ENCODE measurements around the gene WTAP.
A peak's percentile ranks its signal among the peaks of the same experiment; 100 is the strongest.
"Not testable (repeated sequence)": the region's sequence is repeated elsewhere in the genome, so short reads cannot be mapped to it uniquely, and the experiment has no call there.

The WTAP gene

DNA sequence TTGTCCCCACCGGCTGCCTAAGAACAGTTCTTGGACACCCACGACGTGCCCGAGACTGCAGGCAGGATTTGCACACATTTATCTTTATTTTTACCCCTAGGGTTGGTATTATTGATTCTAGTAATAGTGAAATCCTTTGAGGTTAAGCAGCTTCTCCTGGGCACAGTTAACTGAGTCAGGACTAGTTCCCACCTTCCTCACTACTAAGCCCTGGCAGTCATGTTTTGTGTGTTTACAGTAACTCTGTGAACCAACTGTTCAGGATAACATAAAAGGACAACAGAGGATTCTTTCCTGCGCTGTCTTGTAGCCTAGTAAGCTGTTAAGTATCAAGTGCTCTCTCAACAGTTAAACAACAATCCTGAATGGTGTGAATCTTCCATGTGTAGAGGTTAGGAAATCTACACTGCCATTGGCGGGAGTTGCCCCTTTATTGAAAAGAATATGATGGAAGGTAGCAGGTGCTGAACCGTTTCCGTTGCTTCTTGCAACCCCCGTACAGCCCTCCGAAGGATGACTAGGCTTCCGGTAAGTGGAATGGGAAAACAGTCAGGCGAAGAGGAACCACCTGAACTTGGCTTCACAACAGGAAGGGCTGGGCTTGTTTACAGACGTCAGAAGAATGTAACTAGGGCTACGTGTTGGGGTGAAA is 33.3 kb upstream of the WTAP start:
- DNase-seq (ENCODE audit: low read depth), result peak; percentile 82
- no peak for TF ChIP-seq CTCF (IDR thresholded peaks at IDR 0.05; ENCODE audit: insufficient read depth, low read depth, low read length, missing control alignments)
- H3K4me3 ChIP-seq (ENCODE audit: low read length), result peak overlapping the region; percentile 63

GRCh38 chr6:159695984-159696383 is 31.3 kb upstream of the WTAP start:
- peak; percentile 16 for DNase-seq (ENCODE audit: low read depth)

DNA sequence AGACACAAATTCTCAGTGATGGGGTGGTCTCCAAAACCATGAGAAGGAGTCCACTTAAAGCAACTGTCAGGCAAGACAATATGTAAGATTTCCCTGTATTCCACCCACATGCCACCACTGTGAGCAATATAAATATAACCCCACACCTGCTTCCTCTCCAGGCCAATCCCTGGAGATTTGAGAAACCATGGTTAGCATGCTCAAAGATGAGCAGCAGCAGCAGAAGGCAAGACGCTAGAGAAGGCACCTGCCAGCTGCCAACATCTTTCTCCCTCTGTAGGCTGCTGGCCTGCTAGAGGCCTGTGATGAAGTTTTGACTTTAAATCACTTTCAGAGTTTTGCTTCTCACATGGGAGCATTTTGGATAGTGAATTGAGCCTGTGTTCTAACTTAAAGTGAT is 26.3 kb upstream of the WTAP start:
- H3K4me3 ChIP-seq (ENCODE audit: low read length), result no peak overlapping the region
- DNase-seq (ENCODE audit: low read depth), result peak; percentile 36
- no peak for TF ChIP-seq CTCF (IDR thresholded peaks at IDR 0.05; ENCODE audit: insufficient read depth, low read depth, low read length, missing control alignments)

More at GRCh38 chr6:159695984-159696383, 31.3 kb upstream of the WTAP start:
- no peak overlapping the region for H3K4me3 ChIP-seq (ENCODE audit: low read length)
- no peak for TF ChIP-seq CTCF (IDR thresholded peaks at IDR 0.05; ENCODE audit: insufficient read depth, low read depth, low read length, missing control alignments)

GRCh38 chr6:159701413-159701999 is 25.8 kb upstream of the WTAP start:
- TF ChIP-seq CTCF (IDR thresholded peaks at IDR 0.05; ENCODE audit: insufficient read depth, low read depth, low read length, missing control alignments), result no peak
- no peak overlapping the region for H3K4me3 ChIP-seq (ENCODE audit: low read length)
- DNase-seq (ENCODE audit: low read depth), result peak; percentile 83

DNA sequence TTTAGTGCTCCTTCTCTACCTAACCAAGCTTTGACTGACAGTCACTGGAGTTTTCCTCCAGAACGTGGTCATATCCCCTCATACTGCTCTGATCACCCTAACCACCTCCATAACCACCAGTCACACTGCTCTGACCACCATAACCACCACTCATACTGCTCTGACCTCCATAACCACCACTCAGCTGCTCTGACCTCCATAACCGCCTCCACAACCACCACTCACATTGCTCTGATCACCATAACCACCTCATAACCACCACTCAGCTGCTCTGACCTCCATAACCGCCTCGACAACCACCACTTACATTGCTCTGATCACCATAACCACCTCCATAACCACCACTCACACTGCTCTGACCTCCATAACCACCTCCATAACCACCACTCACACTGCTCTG is 16.7 kb upstream of the WTAP start:
- not testable (repeated sequence) for DNase-seq (ENCODE audit: low read depth); H3K4me3 ChIP-seq (ENCODE audit: low read length)

DNA sequence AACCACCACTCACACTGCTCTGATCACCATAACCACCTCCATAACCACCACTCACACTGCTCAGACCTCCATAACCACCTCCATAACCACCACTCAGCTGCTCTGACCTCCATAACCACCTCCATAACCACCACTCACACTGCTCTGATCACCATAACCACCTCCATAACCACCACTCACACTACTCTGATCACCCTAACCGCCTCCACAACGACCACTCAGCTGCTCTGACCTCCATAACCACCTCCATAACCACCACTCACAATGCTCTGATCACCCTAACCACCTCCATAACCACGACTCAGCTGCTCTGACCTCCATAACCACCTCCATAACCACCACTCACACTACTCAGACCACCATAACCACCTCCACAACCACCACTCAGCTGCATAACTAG is 14.9 kb upstream of the WTAP start:
- DNase-seq (ENCODE audit: low read depth); H3K4me3 ChIP-seq (ENCODE audit: low read length): not testable (repeated sequence)

GRCh38 chr6:159713984-159714383 is 13.3 kb upstream of the WTAP start:
- no peak for DNase-seq (ENCODE audit: low read depth)
- no peak for TF ChIP-seq CTCF (IDR thresholded peaks at IDR 0.05; ENCODE audit: insufficient read depth, low read depth, low read length, missing control alignments)
- H3K4me3 ChIP-seq (ENCODE audit: low read length), result no peak overlapping the region

GRCh38 chr6:159714404-159714803 is 12.9 kb upstream of the WTAP start:
- no peak overlapping the region for H3K4me3 ChIP-seq (ENCODE audit: low read length)
- DNase-seq (ENCODE audit: low read depth), result no peak
- no peak for TF ChIP-seq CTCF (IDR thresholded peaks at IDR 0.05; ENCODE audit: insufficient read depth, low read depth, low read length, missing control alignments)

Measured in epithelial cell of esophagus (primary cell).